H1 (cell line): ENCODE results near the gene QPCTL. TPM values are rescaled to one million over a fixed set of nuclear protein-coding genes. Genes with fewer than 3 reads are reported as not detected.

Source experiments
- CTCF ChIA-PET: fragments of 300-600 bp; sonication (Branson Sonifier 250); formaldehyde crosslinking; loops from one replicate; lab custom pipeline; 2021; ENCODE audit not compliant: partially characterized antibody; lab: Charles Lee
- POLR2A ChIA-PET: fragments of 300-600 bp; sonication (Branson Sonifier 250); formaldehyde crosslinking; loops from one replicate; lab custom pipeline; 2021; ENCODE audit warnings: inconsistent platforms; ENCODE audit not compliant: partially characterized antibody; lab: Charles Lee
- DNase-seq, 2 experiments: peaks; one replicate each; pipeline versions ENCODE4 v3.0.0 to v3.0.0-alpha.2; 2010 to 2022; ENCODE audit warnings: low spot score in 2 of 2, low read depth in 1 of 2, mixed read lengths in 1 of 2
- FAIRE-seq: peaks from 2 replicates; lab custom pipeline; 2011; peaks lifted over from hg19 to GRCh38; lab: Jason Lieb, UNC
- H2AFZ ChIP-seq: 2 replicates; pipeline ENCODE4 v1.8.1; 2012; ENCODE audit warnings: low read length, inconsistent platforms
- H2AK5ac ChIP-seq: 2 replicates; pipeline ENCODE4 v1.6.1; 2013; ENCODE audit warnings: low read depth, low read length
- H2BK120ac ChIP-seq: replicated peaks from 2 replicates; pipeline ENCODE3; 2013; ENCODE audit warnings: low read depth, low read length, inconsistent platforms
- H2BK12ac ChIP-seq: 2 replicates; pipeline ENCODE4 v1.6.1; 2013; ENCODE audit warnings: low read depth, low read length
- H2BK15ac ChIP-seq: 2 replicates; pipeline ENCODE4 v1.6.1; 2013; ENCODE audit warnings: low read length
- H2BK20ac ChIP-seq: 2 replicates; pipeline ENCODE4 v1.6.1; 2013; ENCODE audit warnings: low read length
- H2BK5ac ChIP-seq: 2 replicates; pipeline ENCODE4 v1.6.1; 2013; ENCODE audit warnings: low read depth, low read length
- H3K14ac ChIP-seq: 2 replicates; pipeline ENCODE4 v1.6.1; 2013; ENCODE audit warnings: inconsistent platforms; ENCODE audit not compliant: insufficient read length
- H3K18ac ChIP-seq: 2 replicates; pipeline ENCODE4 v1.6.1; 2013; ENCODE audit warnings: low read length; ENCODE audit errors: extremely low read depth
- H3K23ac ChIP-seq: 2 replicates; pipeline ENCODE4 v1.6.1; 2013; ENCODE audit warnings: inconsistent platforms; ENCODE audit not compliant: insufficient read length
- H3K23me2 ChIP-seq: 2 replicates; pipeline ENCODE4 v1.6.1; 2013; ENCODE audit warnings: low read depth, low read length
- H3K27ac ChIP-seq: 2 replicates; pipeline ENCODE4 v1.6.1; 2011; ENCODE audit warnings: low read depth, low read length, inconsistent platforms
- H3K27me3 ChIP-seq, 4 experiments: replicated peaks in 1 of 4; 1 replicate in 1 of 4; 2 replicates in 3 of 4; pipeline versions ENCODE4 v1.6.1 to v1.8.1; 2011 to 2013; ENCODE audit warnings: low read length in 3 of 4, mild to moderate bottlenecking in 3 of 4, inconsistent platforms in 2 of 4, mixed read lengths in 2 of 4, moderate library complexity in 1 of 4; ENCODE audit not compliant: control insufficient read depth in 3 of 4, insufficient read depth in 3 of 4; ENCODE audit errors: extremely low read depth in 1 of 4
- H3K36me3 ChIP-seq, 4 experiments: 2 replicates each; pipeline versions ENCODE4 v1.6.1 to v1.8.1; 2011 to 2013; ENCODE audit warnings: mild to moderate bottlenecking in 4 of 4, low read length in 3 of 4, moderate library complexity in 2 of 4, control low read depth in 1 of 4, inconsistent platforms in 1 of 4; ENCODE audit not compliant: insufficient read depth in 4 of 4, control insufficient read depth in 2 of 4
- H3K4ac ChIP-seq: replicated peaks from 2 replicates; pipeline ENCODE3; 2013; ENCODE audit warnings: low read length, low read depth, mixed read lengths, inconsistent platforms; ENCODE audit not compliant: insufficient read length
- H3K4me1 ChIP-seq, 4 experiments: replicated peaks in 1 of 4; 1 replicate in 1 of 4; 2 replicates in 3 of 4; pipeline versions ENCODE4 v1.6.1 to v1.8.1; 2011 to 2013; ENCODE audit warnings: low read length in 3 of 4, inconsistent platforms in 2 of 4, mixed read lengths in 1 of 4; ENCODE audit not compliant: insufficient read depth in 4 of 4, control insufficient read depth in 3 of 4
- H3K4me2 ChIP-seq, 2 experiments: 2 replicates each; pipeline versions ENCODE4 v1.6.1 to v1.8.1; 2011 to 2013; ENCODE audit warnings: low read depth in 2 of 2, low read length in 2 of 2, control low read depth in 1 of 2, inconsistent platforms in 1 of 2, mild to moderate bottlenecking in 1 of 2; ENCODE audit not compliant: insufficient read depth in 1 of 2
- H3K4me3 ChIP-seq, 4 experiments: fragments of 200-600, 300-600 bp in 1 of 4; sonication (generic), shearing (Covaris generic), sonication (Bioruptor Twin) in 1 of 4; 2 replicates each; pipeline versions ENCODE4 v1.5.1 to v1.8.1; 2011 to 2016; ENCODE audit warnings: low read length in 4 of 4, low read depth in 3 of 4, control low read depth in 2 of 4, inconsistent platforms in 2 of 4, mild to moderate bottlenecking in 2 of 4, mixed read lengths in 1 of 4, moderate library complexity in 1 of 4; ENCODE audit not compliant: insufficient read depth in 2 of 4; ENCODE audit errors: extremely low read depth in 1 of 4
- H3K56ac ChIP-seq: replicated peaks from 2 replicates; pipeline ENCODE3; 2013; ENCODE audit warnings: low read depth, mild to moderate bottlenecking, mixed read lengths, low read length, inconsistent platforms; ENCODE audit not compliant: insufficient read length
- H3K79me1 ChIP-seq: 2 replicates; pipeline ENCODE4 v1.6.1; 2013; ENCODE audit warnings: low read depth, low read length, control low read depth
- H3K79me2 ChIP-seq, 2 experiments: 2 replicates each; pipeline versions ENCODE4 v1.6.1 to v1.8.1; 2012 to 2013; ENCODE audit warnings: low read length in 2 of 2, mild to moderate bottlenecking in 2 of 2, inconsistent platforms in 1 of 2; ENCODE audit not compliant: insufficient read depth in 2 of 2, control insufficient read depth in 1 of 2
- H3K9ac ChIP-seq, 4 experiments: replicated peaks in 1 of 4; 1 replicate in 1 of 4; 2 replicates in 3 of 4; pipeline versions ENCODE4 v1.6.1 to v1.8.1; 2011 to 2013; ENCODE audit warnings: low read depth in 3 of 4, low read length in 3 of 4, control low read depth in 2 of 4, mild to moderate bottlenecking in 2 of 4, moderate library complexity in 2 of 4, inconsistent platforms in 1 of 4; ENCODE audit errors: extremely low read depth in 1 of 4
- H3K9me3 ChIP-seq, 2 experiments: 2 replicates each; pipeline versions ENCODE4 v1.6.1 to v1.8.1; 2012 to 2013; ENCODE audit warnings: mild to moderate bottlenecking in 2 of 2, moderate library complexity in 2 of 2, control low read depth in 1 of 2, inconsistent platforms in 1 of 2, low read depth in 1 of 2, low read length in 1 of 2, mixed read lengths in 1 of 2; ENCODE audit not compliant: insufficient read depth in 2 of 2
- H4K20me1 ChIP-seq, 2 experiments: replicated peaks in 1 of 2; 2 replicates each; pipeline versions ENCODE3 to v1.8.1; 2011 to 2013; ENCODE audit warnings: inconsistent platforms in 2 of 2, low read length in 2 of 2, mild to moderate bottlenecking in 1 of 2; ENCODE audit not compliant: insufficient read depth in 2 of 2, control insufficient read depth in 1 of 2
- H4K5ac ChIP-seq: 2 replicates; pipeline ENCODE4 v1.6.1; 2013; ENCODE audit warnings: low read length, low read depth, mixed read lengths, inconsistent platforms; ENCODE audit not compliant: insufficient read length
- H4K8ac ChIP-seq: 2 replicates; pipeline ENCODE4 v1.8.0; 2013; ENCODE audit warnings: mild to moderate bottlenecking, moderate library complexity, low read length, inconsistent platforms; ENCODE audit not compliant: insufficient read depth; ENCODE audit errors: extremely low read depth
- H4K91ac ChIP-seq: replicated peaks from 2 replicates; pipeline ENCODE3; 2013; ENCODE audit warnings: low read length, mixed read lengths, inconsistent platforms; ENCODE audit not compliant: insufficient read length
- ASH2L ChIP-seq: fragments of 200-600, 300-600 bp; sonication (generic); IDR thresholded peaks from one replicate; pipeline ENCODE4 v1.7.1; 2017; ENCODE audit warnings: low read length
- BRCA1 ChIP-seq: IDR thresholded peaks from 2 replicates; pipeline ENCODE4 v1.6.1; 2012; ENCODE audit warnings: low read depth, low read length, improper control_type of control experiment
- EGR1 ChIP-seq: IDR thresholded peaks from 2 replicates; pipeline ENCODE4 v1.6.1; 2011; ENCODE audit warnings: low read depth, low read length, borderline replicate concordance
- HDAC2 ChIP-seq, 2 experiments: fragments of 300-600 bp in 1 of 2; sonication (generic) in 1 of 2; IDR thresholded peaks; 2 replicates each; pipeline ENCODE4 v1.6.1; 2011 to 2012; ENCODE audit warnings: low read depth in 2 of 2, low read length in 2 of 2, mild to moderate bottlenecking in 2 of 2, moderate library complexity in 2 of 2, borderline replicate concordance in 1 of 2, inconsistent platforms in 1 of 2
- NRF1 ChIP-seq: IDR thresholded peaks from 2 replicates; pipeline ENCODE4 v1.6.1; 2011; ENCODE audit warnings: mild to moderate bottlenecking, low read depth, low read length, improper control_type of control experiment
- SIRT6 ChIP-seq: IDR thresholded peaks from one replicate; pipeline ENCODE4 v1.7.1; 2012; ENCODE audit warnings: low read length, inconsistent platforms
- SRF ChIP-seq: IDR thresholded peaks from 2 replicates; pipeline ENCODE4 v1.6.1; 2011; ENCODE audit warnings: mild to moderate bottlenecking, low read depth, low read length, moderate library complexity
- WGBS, 2 experiments: shearing (Covaris generic) in 1 of 2; methylation state at CpG; one replicate each; pipeline versions ENCODE4 v1.1.6 to v1.1.7; 2013 to 2015; ENCODE audit warnings: low lambda C conversion rate in 2 of 2, mixed read lengths in 2 of 2, inconsistent platforms in 1 of 2, low coverage in 1 of 2, missing lambda C conversion rate in 1 of 2; ENCODE audit not compliant: insufficient replicate concordance in 2 of 2, insufficient coverage in 1 of 2, insufficient read length in 1 of 2; ENCODE audit errors: extremely low coverage in 1 of 2, missing lambda C conversion rate in 1 of 2; 5-methylcytosine and 5-hydroxymethylcytosine counted together
- polyA plus RNA-seq, 7 experiments: library from polyadenylated mRNA; depleted of rRNA in 3 of 7; stranded (reverse) in 5 of 7; unstranded in 2 of 7; fragments of >200 nt in 5 of 7; fragments of 200-250 nt in 2 of 7; gene quantifications; 1 replicate in 5 of 7; 2 replicates in 1 of 7; 4 replicates in 1 of 7; pipeline versions ENCODE4 v1.2.1 to v1.2.3, GENCODE V29; 2011 to 2013; ENCODE audit warnings: missing spikeins in 2 of 7, mixed read lengths in 2 of 7
- total RNA-seq: library from RNA; stranded (reverse); fragmentation: NEBNext Ultra II Directional; extraction: Animal tissue kit (Norgen Biotek cat#: 25700); gene quantifications from 2 replicates; pipeline ENCODE4 v1.2.1, GENCODE V29; 2021
- TF ChIP-seq, protein P1 (sequence below): IDR thresholded peaks from 2 replicates; pipeline ENCODE4 v1.6.1; 2011; ENCODE audit warnings: low read depth, mild to moderate bottlenecking, low read length; ENCODE audit not compliant: insufficient read depth

Gene QPCTL
- total and polyA plus RNA-seq, 2 of the 8 experiments (the other 6 are each of a cell fraction or from before 2014, with no cell fraction given): 25.2 to 35.3 TPM

DNA sequence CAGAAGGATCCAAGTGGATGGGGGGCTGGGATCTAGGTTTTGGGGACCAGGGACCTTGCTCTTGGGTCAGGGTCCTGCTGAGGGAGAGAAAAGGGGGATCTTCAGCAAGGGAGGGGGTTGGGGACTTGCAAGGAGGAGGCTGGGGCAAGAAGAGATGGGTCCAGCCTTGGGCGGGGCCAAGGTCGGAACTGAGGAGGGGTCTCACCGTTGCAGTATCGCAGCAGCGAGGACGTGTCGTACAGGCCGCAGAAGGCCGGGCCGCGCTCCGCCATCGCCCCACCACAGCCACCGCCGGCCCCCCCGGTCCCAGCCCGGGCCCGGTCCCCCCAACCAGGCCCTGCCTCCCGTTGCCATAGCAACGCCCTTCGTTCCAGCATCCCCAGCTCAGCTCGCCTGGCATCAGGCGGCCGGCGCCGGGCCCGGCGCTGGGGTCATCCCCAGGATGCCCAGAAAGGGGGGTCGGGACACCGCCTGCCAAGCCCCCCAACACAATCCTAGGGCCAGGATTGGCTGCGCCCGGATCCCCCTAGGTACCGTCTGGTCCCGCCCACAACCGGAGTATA lies 47.3 kb upstream of the QPCTL start:
- Histone ChIP-seq H4K5ac (no peak overlapping the region), H2BK15ac (no peak overlapping the region), H2BK20ac (no peak overlapping the region), H4K91ac (no peak overlapping the region), H3K4ac (no peak overlapping the region), H3K56ac (no peak overlapping the region), H4K20me1 (no peaks in the 10 kb centered on the region), H3K36me3 (no peaks in the 10 kb centered on the region), H3K4me3 (peak overlapping the region; percentile 38 to 60 (median 48); a peak in 7 of 8 replicates), H3K27me3 (peaks cover 0 to 6% (median 2%) of the 10 kb centered on the region in 4 experiments; a peak in 4 of 7 replicates), H2BK12ac (no peak overlapping the region), H3K23ac (no peak overlapping the region), H2BK120ac (no peak overlapping the region), H3K27ac (no peak overlapping the region), H2AFZ (no peak overlapping the region), H3K79me1 (no peaks in the 10 kb centered on the region), H2BK5ac (no peak overlapping the region), H4K8ac (no peak overlapping the region), H3K4me2 (peak overlapping the region; percentile 43 to 45; a peak in 3 of 4 replicates), H3K9me3 (no peaks in the 10 kb centered on the region; a peak in 1 of 4 replicates), H3K23me2 (peaks cover 8% of the 10 kb centered on the region; the same call in 1 of the 2 replicates), H3K79me2 (no peaks in the 10 kb centered on the region), H3K18ac (no peak overlapping the region), H3K9ac (no peak overlapping the region), H3K14ac (no peak overlapping the region), H2AK5ac (no peak overlapping the region), H3K4me1 (peaks cover 6 to 27% (median 16%) of the 10 kb centered on the region in 4 experiments)
- POLR2A ChIA-PET: interaction anchor here (0.6 to 1.8 kb wide), 9 partner anchors 13 to 124 kb away, joined by 3 to 8 read pairs (median 4); partner anchors contain the start of genes GIPR, QPCTL, SIX5 and SNRPD2
- no peak for FAIRE-seq
- DNase-seq: no peak
- 15% methylated on average over 25 of the region's 35 CpGs; no CpG with 5 or more reads in 1 of the 2 experiments for WGBS, 2 experiments
- CTCF ChIA-PET: interaction anchor here (0.8 to 5.8 kb wide), 8 partner anchors 25 to 206 kb away, joined by 3 to 67 read pairs (median 4); partner anchors contain the start of gene PPM1N
- TF ChIP-seq SIRT6: no peak
- no peak for TF ChIP-seq BRCA1
- no peak for TF ChIP-seq SRF
- TF ChIP-seq NRF1: no peak
- TF ChIP-seq, protein P1, sequence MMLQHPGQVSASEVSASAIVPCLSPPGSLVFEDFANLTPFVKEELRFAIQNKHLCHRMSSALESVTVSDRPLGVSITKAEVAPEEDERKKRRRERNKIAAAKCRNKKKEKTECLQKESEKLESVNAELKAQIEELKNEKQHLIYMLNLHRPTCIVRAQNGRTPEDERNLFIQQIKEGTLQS: no peak
- no peak for TF ChIP-seq EGR1
- no peak for TF ChIP-seq ASH2L
- TF ChIP-seq HDAC2 (IDR thresholded peaks at IDR 0.05; ENCODE audit: borderline replicate concordance in 1 of 2, low read depth in 2 of 2, low read length in 2 of 2): no peak
